Endothelial cell of umbilical vein (primary cell): ENCODE data around the gene TKT. TPM values are rescaled to one million over a fixed set of nuclear protein-coding genes. Genes with fewer than 3 reads are reported as not detected.

Experiments
- BruUV-seq: library from RNA; stranded (reverse); fragments of 400-500 nt; replicated peaks from 2 replicates; lab custom pipeline; 2021; lab: Mats Ljungman, UMichigan
- CTCF ChIA-PET: fragments of 300-600, 350-600 bp; sonication (Branson Sonifier 250); formaldehyde crosslinking; loops from one replicate; lab custom pipeline; 2021; ENCODE audit warnings: antibody characterized with exemption, inconsistent platforms; lab: Charles Lee
- POLR2A ChIA-PET: fragments of 300-600, 350-600 bp; sonication (Branson Sonifier 250); formaldehyde crosslinking; loops from one replicate; lab custom pipeline; 2021; ENCODE audit warnings: antibody characterized with exemption, inconsistent platforms; lab: Charles Lee
- DNase-seq: peaks from one replicate; pipeline ENCODE4 v3.0.0-alpha.2; 2011; ENCODE audit warnings: low read depth, low spot score
- FAIRE-seq: peaks from 2 replicates; lab custom pipeline; 2011; peaks lifted over from hg19 to GRCh38; lab: Jason Lieb, UNC
- H2AFZ ChIP-seq: 2 replicates; pipeline ENCODE4 v1.6.0; 2012; ENCODE audit warnings: low read depth, low read length, control low read depth, inconsistent platforms
- H3K27ac ChIP-seq: 2 replicates; pipeline ENCODE4 v1.5.1; 2011; ENCODE audit warnings: low read depth, mild to moderate bottlenecking, control low read depth, low read length, moderate library complexity; ENCODE audit not compliant: insufficient read depth
- H3K27me3 ChIP-seq, 2 experiments: 2 replicates each; pipeline versions ENCODE4 v1.6.0 to v1.6.1; 2011; ENCODE audit warnings: low read length in 2 of 2, mixed read lengths in 1 of 2; ENCODE audit not compliant: control insufficient read depth in 2 of 2, insufficient read depth in 2 of 2
- H3K36me3 ChIP-seq, 2 experiments: 2 replicates in 1 of 2; 3 replicates in 1 of 2; pipeline ENCODE4 v1.5.1; 2011; ENCODE audit warnings: low read length in 2 of 2, mild to moderate bottlenecking in 1 of 2, moderate library complexity in 1 of 2; ENCODE audit not compliant: control insufficient read depth in 2 of 2, insufficient read depth in 2 of 2; ENCODE audit errors: extremely low read depth in 1 of 2
- H3K4me1 ChIP-seq: 3 replicates; pipeline ENCODE4 v1.5.1; 2011; ENCODE audit warnings: mild to moderate bottlenecking, low read length; ENCODE audit not compliant: control insufficient read depth, insufficient read depth; ENCODE audit errors: extremely low read depth
- H3K4me2 ChIP-seq: 2 replicates; pipeline ENCODE4 v1.6.1; 2011; ENCODE audit warnings: low read length, control low read depth, mixed read lengths; ENCODE audit not compliant: insufficient read depth
- H3K4me3 ChIP-seq, 3 experiments: fragments of 200-600 bp in 1 of 3; sonication (generic), shearing (Covaris generic) in 1 of 3; replicated peaks in 1 of 3; 2 replicates each; pipeline ENCODE4 v1.5.1; 2011 to 2016; ENCODE audit warnings: control low read depth in 3 of 3, low read length in 3 of 3, mild to moderate bottlenecking in 2 of 3, inconsistent platforms in 1 of 3, low read depth in 1 of 3, moderate library complexity in 1 of 3; ENCODE audit not compliant: insufficient read depth in 1 of 3
- H3K79me2 ChIP-seq: 2 replicates; pipeline ENCODE4 v1.6.0; 2012; ENCODE audit warnings: low read length, inconsistent platforms; ENCODE audit not compliant: control insufficient read depth, insufficient read depth
- H3K9ac ChIP-seq: replicated peaks from 2 replicates; pipeline ENCODE3; 2011; ENCODE audit warnings: low read length, control low read depth; ENCODE audit not compliant: insufficient read depth; ENCODE audit errors: extremely low read depth
- H3K9me1 ChIP-seq: replicated peaks from 3 replicates; pipeline ENCODE4 v1.6.0; 2011; ENCODE audit warnings: mild to moderate bottlenecking, low read length; ENCODE audit not compliant: control insufficient read depth, insufficient read depth; ENCODE audit errors: extremely low read depth
- H3K9me3 ChIP-seq: replicated peaks from 2 replicates; pipeline ENCODE4 v1.5.1; 2012; ENCODE audit warnings: low read length, inconsistent platforms; ENCODE audit not compliant: control insufficient read depth, insufficient read depth
- H4K20me1 ChIP-seq: replicated peaks from 2 replicates; pipeline ENCODE3; 2011; ENCODE audit warnings: mild to moderate bottlenecking, low read length; ENCODE audit not compliant: control insufficient read depth, insufficient read depth; ENCODE audit errors: extremely low read depth
- EZH2 ChIP-seq: IDR thresholded peaks from 2 replicates; pipeline ENCODE4 v1.6.1; 2012; ENCODE audit warnings: borderline replicate concordance, low read depth, mild to moderate bottlenecking, moderate library complexity, low read length, inconsistent platforms; ENCODE audit not compliant: severe bottlenecking
- FOS ChIP-seq: IDR thresholded peaks from 2 replicates; pipeline ENCODE4 v1.6.1; 2011; ENCODE audit warnings: mild to moderate bottlenecking, low read length, moderate library complexity, borderline replicate concordance; ENCODE audit not compliant: insufficient read depth
- GATA2 ChIP-seq: IDR thresholded peaks from 2 replicates; pipeline ENCODE4 v1.7.0; 2011; ENCODE audit warnings: low read depth, mild to moderate bottlenecking, moderate library complexity, mixed read lengths, low read length; ENCODE audit not compliant: insufficient read length, insufficient read depth
- JUN ChIP-seq: IDR thresholded peaks from 2 replicates; pipeline ENCODE4 v1.6.1; 2011; ENCODE audit warnings: borderline replicate concordance, low read depth; ENCODE audit not compliant: insufficient read length, insufficient read depth
- MYC ChIP-seq: IDR thresholded peaks from one replicate; pipeline ENCODE4 v1.6.1; 2011; ENCODE audit warnings: mild to moderate bottlenecking, low read depth, low read length
- POLR2A ChIP-seq: IDR thresholded peaks from 2 replicates; pipeline ENCODE4 v1.6.1; 2012; ENCODE audit warnings: low read depth, mild to moderate bottlenecking, control low read depth, low read length
- POLR2AphosphoS5 ChIP-seq: IDR thresholded peaks from 2 replicates; pipeline ENCODE4 v1.6.1; 2012; ENCODE audit warnings: low read depth, mild to moderate bottlenecking, control low read depth, low read length, moderate library complexity; ENCODE audit not compliant: insufficient read depth
- dilution Hi-C: fragments of 300-500 bp; cut with MboI; formaldehyde crosslinking; loops from one replicate; pipeline ENCODE4 v1.15.0; 2019; ENCODE audit warnings: low sequenced_read_pairs; ENCODE audit not compliant: extremely low pct_ligation_motif_present
- intact Hi-C: fragments of 100-400 bp; cut with micrococcal nuclease; formaldehyde crosslinking; loops from one replicate; pipeline ENCODE4 v1.10.0; 2022
- polyA plus RNA-seq, 4 experiments: library from polyadenylated mRNA; depleted of rRNA in 3 of 4; stranded (reverse) in 3 of 4; unstranded in 1 of 4; fragments of >200 nt; gene quantifications; 2 replicates each; pipeline versions ENCODE4 v1.2.1 to v1.2.3, GENCODE V29; 2011 to 2012; ENCODE audit warnings: missing spikeins in 1 of 4
- total RNA-seq: library from RNA; stranded (reverse); gene quantifications from 2 replicates; pipeline ENCODE4 v1.2.3, GENCODE V29; 2021
- TF ChIP-seq, protein P1 (sequence below): IDR thresholded peaks from 2 replicates; pipeline ENCODE4 v1.6.1; 2011; ENCODE audit not compliant: insufficient read depth, insufficient read length
- TF ChIP-seq, protein P2 (sequence below), 2 donors: IDR thresholded peaks; 1 replicate in 1 of 2; 2 replicates in 1 of 2; pipeline ENCODE4 v1.5.1; 2011; ENCODE audit warnings: low read length in 2 of 2, mild to moderate bottlenecking in 2 of 2, moderate library complexity in 2 of 2, control low read depth in 1 of 2, inconsistent platforms in 1 of 2, low read depth in 1 of 2; ENCODE audit not compliant: insufficient read depth in 1 of 2; ENCODE audit errors: extremely low read depth in 1 of 2

Gene TKT
- total and polyA plus RNA-seq, 2 donors (not counting 3 experiments of a cell fraction or from before 2014, with no cell fraction given) = 287 to 586 TPM

DNA sequence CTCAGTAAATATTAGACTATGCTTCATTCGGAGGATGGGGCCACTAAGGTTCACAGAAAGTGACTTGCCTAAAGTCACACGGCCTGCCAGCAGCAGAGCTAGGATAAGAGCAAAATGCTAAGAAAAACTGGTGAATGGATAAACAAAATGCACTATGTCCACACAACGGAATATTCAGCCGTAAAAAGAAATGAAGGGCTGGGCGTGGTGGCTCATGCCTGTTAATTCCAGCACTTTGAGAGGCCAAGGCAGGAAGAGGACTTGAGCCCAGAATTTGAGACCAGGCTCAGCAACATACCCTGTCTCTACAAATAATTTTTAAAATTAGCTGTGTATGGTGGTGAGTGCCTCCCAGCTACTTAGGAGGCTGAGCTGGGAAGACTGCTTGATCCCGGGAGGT lies 7.7 kb downstream of the TKT start:
- Histone ChIP-seq H3K79me2 (peaks cover 100% of the 10 kb centered on the region), H2AFZ (no peak overlapping the region), H3K9me1 (no peaks in the 10 kb centered on the region), H3K4me1 (peaks cover 24% of the 10 kb centered on the region), H4K20me1 (peaks cover 3% of the 10 kb centered on the region), H3K4me2 (no peak overlapping the region), H3K36me3 (peaks cover 0 to 2% of the 10 kb centered on the region in 2 experiments), H3K27me3 (no peaks in the 10 kb centered on the region), H3K27ac (no peak overlapping the region), H3K9ac (no peak overlapping the region), H3K9me3 (no peaks in the 10 kb centered on the region), H3K4me3 (no peak overlapping the region)
- FAIRE-seq (no peak), DNase-seq (no peak)
- no TSS peak for BruUV-seq
- TF ChIP-seq, protein P1, sequence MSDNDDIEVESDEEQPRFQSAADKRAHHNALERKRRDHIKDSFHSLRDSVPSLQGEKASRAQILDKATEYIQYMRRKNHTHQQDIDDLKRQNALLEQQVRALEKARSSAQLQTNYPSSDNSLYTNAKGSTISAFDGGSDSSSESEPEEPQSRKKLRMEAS = no peak
- TF ChIP-seq MYC = no peak
- TF ChIP-seq, protein P2, sequence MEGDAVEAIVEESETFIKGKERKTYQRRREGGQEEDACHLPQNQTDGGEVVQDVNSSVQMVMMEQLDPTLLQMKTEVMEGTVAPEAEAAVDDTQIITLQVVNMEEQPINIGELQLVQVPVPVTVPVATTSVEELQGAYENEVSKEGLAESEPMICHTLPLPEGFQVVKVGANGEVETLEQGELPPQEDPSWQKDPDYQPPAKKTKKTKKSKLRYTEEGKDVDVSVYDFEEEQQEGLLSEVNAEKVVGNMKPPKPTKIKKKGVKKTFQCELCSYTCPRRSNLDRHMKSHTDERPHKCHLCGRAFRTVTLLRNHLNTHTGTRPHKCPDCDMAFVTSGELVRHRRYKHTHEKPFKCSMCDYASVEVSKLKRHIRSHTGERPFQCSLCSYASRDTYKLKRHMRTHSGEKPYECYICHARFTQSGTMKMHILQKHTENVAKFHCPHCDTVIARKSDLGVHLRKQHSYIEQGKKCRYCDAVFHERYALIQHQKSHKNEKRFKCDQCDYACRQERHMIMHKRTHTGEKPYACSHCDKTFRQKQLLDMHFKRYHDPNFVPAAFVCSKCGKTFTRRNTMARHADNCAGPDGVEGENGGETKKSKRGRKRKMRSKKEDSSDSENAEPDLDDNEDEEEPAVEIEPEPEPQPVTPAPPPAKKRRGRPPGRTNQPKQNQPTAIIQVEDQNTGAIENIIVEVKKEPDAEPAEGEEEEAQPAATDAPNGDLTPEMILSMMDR (IDR thresholded peaks at IDR 0.05; ENCODE audit: extremely low read depth in 1 of 2, insufficient read depth in 1 of 2, low read depth in 1 of 2, low read length in 2 of 2) = no peak
- TF ChIP-seq POLR2AphosphoS5 = no peak
- no peak for TF ChIP-seq POLR2A
- TF ChIP-seq GATA2 = no peak
- TF ChIP-seq EZH2 = no peak
- no peak for TF ChIP-seq JUN
- TF ChIP-seq FOS = no peak
- ChIA-PET CTCF (interaction anchor here (1.3 kb wide), 1 partner anchor 28 kb away, joined by 3 read pairs; no protein-coding TSS in a partner anchor), POLR2A (no interaction called here)
- intact Hi-C loops = no loop called here
- dilution Hi-C loops = no loop called here
